Natural killer cell (primary cell): ENCODE measurements around the gene MLLT10. TPM values are rescaled to one million over a fixed set of nuclear protein-coding genes. Genes with fewer than 3 reads are reported as not detected.
A peak's percentile ranks its signal among the peaks of the same experiment; 100 is the strongest.

Experiments used
- ATAC-seq, 3 donors: fragments of 150-1000 bp in 2 of 3; fragments of 200-7000 bp in 1 of 3; cut with Tn5 transposase; 1 replicate in 1 of 3; 2 replicates in 2 of 3; pipeline ENCODE4 v1.10.0; 2021; ENCODE audit warnings: mild to moderate bottlenecking in 2 of 3, moderate library complexity in 2 of 3
- DNase-seq, 2 donors: peaks; one replicate each; pipeline versions ENCODE4 v3.0.0 to v3.0.0-alpha.2; 2013 to 2021; ENCODE audit warnings: mixed read lengths in 1 of 2
- H3K27ac ChIP-seq: one replicate; pipeline ENCODE4 v1.5.1; 2013; ENCODE audit warnings: mild to moderate bottlenecking, low read length
- H3K27me3 ChIP-seq: one replicate; pipeline ENCODE4 v1.6.1; 2013; ENCODE audit warnings: low read length; ENCODE audit not compliant: control insufficient read depth, insufficient read depth
- H3K36me3 ChIP-seq: one replicate; pipeline ENCODE4 v1.6.1; 2013; ENCODE audit warnings: low read length; ENCODE audit not compliant: control insufficient read depth, insufficient read depth
- H3K4me1 ChIP-seq: one replicate; pipeline ENCODE4 v1.6.1; 2013; ENCODE audit warnings: low read length; ENCODE audit not compliant: control insufficient read depth, insufficient read depth
- H3K4me3 ChIP-seq: one replicate; pipeline ENCODE4 v1.5.1; 2013; ENCODE audit warnings: low read length
- H3K9me3 ChIP-seq: one replicate; pipeline ENCODE4 v1.6.1; 2013; ENCODE audit warnings: low read length; ENCODE audit not compliant: control insufficient read depth, insufficient read depth
- H3K27ac Mint-ChIP-seq, 2 donors: one replicate each; pipeline ENCODE4 v1.8.0; 2022; ENCODE audit warnings: mild to moderate bottlenecking in 2 of 2, mixed read lengths in 2 of 2, moderate library complexity in 1 of 2
- H3K27me3 Mint-ChIP-seq, 2 donors: one replicate each; pipeline ENCODE4 v1.8.0; 2022; ENCODE audit warnings: low read depth in 2 of 2, mixed read lengths in 2 of 2
- H3K36me3 Mint-ChIP-seq: one replicate; pipeline ENCODE4 v1.8.0; 2022; ENCODE audit warnings: mixed read lengths
- H3K4me1 Mint-ChIP-seq, 2 donors: one replicate each; pipeline ENCODE4 v1.8.0; 2022; ENCODE audit warnings: mixed read lengths in 2 of 2
- H3K4me3 Mint-ChIP-seq: one replicate; pipeline ENCODE4 v1.8.0; 2022; ENCODE audit warnings: mild to moderate bottlenecking, moderate library complexity, mixed read lengths
- H3K9me3 Mint-ChIP-seq, 2 donors: one replicate each; pipeline ENCODE4 v1.8.0; 2022; ENCODE audit warnings: mixed read lengths in 2 of 2
- WGBS: methylation state at CpG from one replicate; pipeline ENCODE4 v1.1.7; 2013; ENCODE audit warnings: missing lambda C conversion rate; ENCODE audit not compliant: insufficient coverage; 5-methylcytosine and 5-hydroxymethylcytosine counted together
- intact Hi-C: fragments of 100-400 bp; cut with micrococcal nuclease; formaldehyde crosslinking; loops from one replicate; pipeline ENCODE4 v1.14.2; 2022
- total RNA-seq, 4 donors: library from RNA; stranded (reverse); fragments of 120-200 nt in 1 of 4; gene quantifications; one replicate each; pipeline versions ENCODE4 v1.2.3 to v1.2.4, GENCODE V29; 2013 to 2022
- TF ChIP-seq, protein P1 (sequence below): fragments of 200-600 bp; IDR thresholded peaks from one replicate; pipeline ENCODE4 v1.8.0; 2022; ENCODE audit warnings: antibody characterized with exemption

Gene MLLT10
- total RNA-seq, 3 donors from 2014 or later (not counting 1 experiment from before 2014, with no cell fraction given): 40.4 to 65.2 (median 60.0) TPM

- no peak overlapping the region for H3K4me3 Mint-ChIP-seq
- no peak for DNase-seq
- no peak overlapping the region for H3K4me3 ChIP-seq
- no peaks in the 10 kb centered on the region for H3K36me3 Mint-ChIP-seq
- no peaks in the 10 kb centered on the region for H3K27me3 Mint-ChIP-seq
- no peaks in the 10 kb centered on the region for H3K4me1 ChIP-seq
- no peaks in the 10 kb centered on the region for H3K9me3 Mint-ChIP-seq
- WGBS: 88% methylated on average over 3 of the region's 3 CpGs
- peaks cover 23 to 25% of the 10 kb centered on the region in 2 donors for H3K4me1 Mint-ChIP-seq
- intact Hi-C loops: no loop called here
- no peak for ATAC-seq
- H3K27me3 ChIP-seq: no peaks in the 10 kb centered on the region
- H3K9me3 ChIP-seq: no peaks in the 10 kb centered on the region
- TF ChIP-seq, protein P1, sequence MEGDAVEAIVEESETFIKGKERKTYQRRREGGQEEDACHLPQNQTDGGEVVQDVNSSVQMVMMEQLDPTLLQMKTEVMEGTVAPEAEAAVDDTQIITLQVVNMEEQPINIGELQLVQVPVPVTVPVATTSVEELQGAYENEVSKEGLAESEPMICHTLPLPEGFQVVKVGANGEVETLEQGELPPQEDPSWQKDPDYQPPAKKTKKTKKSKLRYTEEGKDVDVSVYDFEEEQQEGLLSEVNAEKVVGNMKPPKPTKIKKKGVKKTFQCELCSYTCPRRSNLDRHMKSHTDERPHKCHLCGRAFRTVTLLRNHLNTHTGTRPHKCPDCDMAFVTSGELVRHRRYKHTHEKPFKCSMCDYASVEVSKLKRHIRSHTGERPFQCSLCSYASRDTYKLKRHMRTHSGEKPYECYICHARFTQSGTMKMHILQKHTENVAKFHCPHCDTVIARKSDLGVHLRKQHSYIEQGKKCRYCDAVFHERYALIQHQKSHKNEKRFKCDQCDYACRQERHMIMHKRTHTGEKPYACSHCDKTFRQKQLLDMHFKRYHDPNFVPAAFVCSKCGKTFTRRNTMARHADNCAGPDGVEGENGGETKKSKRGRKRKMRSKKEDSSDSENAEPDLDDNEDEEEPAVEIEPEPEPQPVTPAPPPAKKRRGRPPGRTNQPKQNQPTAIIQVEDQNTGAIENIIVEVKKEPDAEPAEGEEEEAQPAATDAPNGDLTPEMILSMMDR: no peak
- peaks cover 8% of the 10 kb centered on the region for H3K36me3 ChIP-seq
- no peak overlapping the region for H3K27ac Mint-ChIP-seq
- no peak overlapping the region for H3K27ac ChIP-seq
Observed at GRCh38 chr10:21726601-21727225, 192.7 kb downstream of the MLLT10 start.

DNA sequence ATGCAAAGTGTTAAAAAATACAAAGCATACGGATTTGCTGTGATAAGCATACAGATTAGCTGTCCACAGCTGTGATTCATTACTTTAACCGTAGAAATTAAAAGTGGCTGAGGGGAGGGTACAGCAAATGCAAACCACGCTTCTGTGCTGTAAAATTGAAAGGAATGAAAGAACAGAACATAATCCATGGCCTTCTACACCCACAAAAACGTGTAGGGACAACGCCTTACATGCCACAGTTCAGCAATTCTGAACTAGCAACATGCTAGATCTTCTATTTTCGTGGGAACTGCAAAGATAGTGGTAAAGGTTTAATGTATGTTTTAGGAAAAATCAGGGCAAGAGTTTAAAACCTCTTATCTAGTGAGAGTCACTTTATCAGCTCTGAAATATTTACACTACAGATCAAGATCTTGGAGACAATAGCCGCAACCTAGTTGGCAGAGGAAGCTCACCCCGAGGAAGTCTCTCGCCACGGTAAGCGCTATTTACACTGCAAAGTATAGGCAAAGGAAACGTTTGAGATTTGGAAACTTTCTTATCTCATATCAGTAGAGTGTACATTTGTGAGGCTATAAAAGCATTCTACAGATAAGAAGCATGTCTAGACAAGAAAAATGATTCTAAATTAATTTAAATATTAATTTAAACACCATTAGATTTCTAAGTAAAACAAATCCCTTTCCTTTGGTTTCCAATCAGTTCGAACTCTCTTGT, 193.6 kb downstream of the MLLT10 start:
- WGBS: 46% methylated on average over 9 of the region's 13 CpGs
- Mint-ChIP-seq H3K27ac (peak overlapping the region in 1 of 2 donors; percentile 30), H3K4me1 (peaks cover 23 to 25% of the 10 kb centered on the region in 2 donors), H3K36me3 (no peaks in the 10 kb centered on the region), H3K4me3 (no peak overlapping the region), H3K9me3 (no peaks in the 10 kb centered on the region), H3K27me3 (no peaks in the 10 kb centered on the region)
- TF ChIP-seq, protein P1: no peak
- H3K4me1 ChIP-seq: no peaks in the 10 kb centered on the region
- peak in 1 of 2 donors; percentile 36 for DNase-seq
- intact Hi-C loops: no loop called here
- H3K9me3 ChIP-seq: no peaks in the 10 kb centered on the region
- no peak overlapping the region for H3K4me3 ChIP-seq
- peak in 1 of 3 donors; percentile 28 for ATAC-seq
- H3K27ac ChIP-seq: no peak overlapping the region
- H3K36me3 ChIP-seq: peaks cover 8% of the 10 kb centered on the region
- no peaks in the 10 kb centered on the region for H3K27me3 ChIP-seq

DNA sequence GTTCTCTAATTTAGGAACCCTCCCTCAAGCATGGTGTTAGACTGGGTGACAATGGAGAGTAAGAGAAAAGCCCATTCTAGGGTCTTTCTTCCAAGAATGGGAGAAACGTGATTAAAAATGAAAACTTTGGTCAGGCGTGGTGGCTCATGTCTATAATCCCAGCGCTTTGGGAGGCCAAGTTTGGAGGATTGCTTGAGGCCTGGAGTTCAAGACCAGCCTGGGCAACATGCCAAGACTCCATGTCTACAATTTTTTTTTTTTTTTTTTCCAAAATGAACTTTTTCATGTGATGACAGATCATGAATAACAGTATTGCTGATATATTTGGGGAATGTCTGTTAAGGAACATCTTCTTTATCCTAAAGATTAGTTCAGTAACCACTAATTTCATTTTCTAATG, 194.6 kb downstream of the MLLT10 start:
- Mint-ChIP-seq H3K27me3 (no peaks in the 10 kb centered on the region), H3K36me3 (no peaks in the 10 kb centered on the region), H3K4me3 (no peak overlapping the region), H3K4me1 (peaks cover 23 to 25% of the 10 kb centered on the region in 2 donors), H3K27ac (no peak overlapping the region), H3K9me3 (no peaks in the 10 kb centered on the region)
- Histone ChIP-seq H3K27ac (no peak overlapping the region), H3K9me3 (no peaks in the 10 kb centered on the region), H3K4me3 (no peak overlapping the region), H3K27me3 (no peaks in the 10 kb centered on the region), H3K4me1 (no peaks in the 10 kb centered on the region), H3K36me3 (peaks cover 12% of the 10 kb centered on the region)
- DNase-seq: no peak
- intact Hi-C loops: no loop called here
- ATAC-seq: no peak
- WGBS: 97% methylated on average over 3 of the region's 3 CpGs
- TF ChIP-seq, protein P1: no peak
